Femur (tissue), 1 donor: Measurements from ENCODE around the gene AP3D1.
A peak's percentile ranks its signal among the peaks of the same experiment; 100 is the strongest.

Experiments
- DNase-seq: peaks from one replicate; pipeline ENCODE4 v3.0.0-alpha.2; 2017

Gene AP3D1

GRCh38 chr19:2180881-2181632 lies 29.7 kb upstream of the AP3D1 start:
- no peak for DNase-seq

- no peak for DNase-seq
These were observed 28.7 kb upstream of the AP3D1 start for GRCh38 chr19:2180114-2180513.

GRCh38 chr19:2179095-2179494 lies 27.7 kb upstream of the AP3D1 start:
- no peak for DNase-seq

- peak; percentile 26 for DNase-seq
These were observed 25.1 kb upstream of the AP3D1 start for GRCh38 chr19:2176337-2176994.

- peak; percentile 10 for DNase-seq
These were observed 24.4 kb upstream of the AP3D1 start for GRCh38 chr19:2175742-2176141.

- DNase-seq = peak; percentile 8
These were observed 22.6 kb upstream of the AP3D1 start for GRCh38 chr19:2173767-2174577.

GRCh38 chr19:2173388-2173766 lies 22.0 kb upstream of the AP3D1 start:
- DNase-seq = peak; percentile 17

- DNase-seq = peak; percentile 52
These were observed 20.2 kb upstream of the AP3D1 start for GRCh38 chr19:2171349-2172145.

GRCh38 chr19:2170987-2171348 lies 19.6 kb upstream of the AP3D1 start:
- DNase-seq = peak; percentile 8

- DNase-seq = peak; percentile 20
These were observed 18.9 kb upstream of the AP3D1 start for GRCh38 chr19:2170219-2170618.

GRCh38 chr19:2168619-2169424 lies 17.5 kb upstream of the AP3D1 start:
- DNase-seq = peak; percentile 96

GRCh38 chr19:2167896-2168618 lies 16.7 kb upstream of the AP3D1 start:
- peak; percentile 79 for DNase-seq

- peak; percentile 73 for DNase-seq
These were observed 15.7 kb upstream of the AP3D1 start for GRCh38 chr19:2166741-2167738.

- DNase-seq = no peak
These were observed 12.9 kb upstream of the AP3D1 start for GRCh38 chr19:2164020-2164998.

GRCh38 chr19:2160379-2160778 lies 9.0 kb upstream of the AP3D1 start:
- no peak for DNase-seq

- no peak for DNase-seq
These were observed 6.1 kb upstream of the AP3D1 start for GRCh38 chr19:2157452-2157851.

GRCh38 chr19:2154587-2155075 lies 3.3 kb upstream of the AP3D1 start:
- DNase-seq = no peak

- no peak for DNase-seq
These were observed 500 bp downstream of the AP3D1 start for GRCh38 chr19:2150794-2151338.
